Amniotic epithelial cell (primary cell): ENCODE measurements around the gene TMOD3.

ENCODE experiments used
- DNase-seq: peaks from one replicate; pipeline ENCODE4 v3.0.0-alpha.2; 2010; ENCODE audit warnings: low read depth

TMOD3 gene

GRCh38 chr15:51828621-51829375, 655 bp upstream of the TMOD3 start:
- no peak for DNase-seq

- peak; percentile 37 for DNase-seq
These were observed 888 bp downstream of the TMOD3 start for GRCh38 chr15:51830276-51830806.

- no peak for DNase-seq
These were observed 4.3 kb downstream of the TMOD3 start for GRCh38 chr15:51833772-51834171.

- DNase-seq = no peak
These were observed 8.4 kb downstream of the TMOD3 start for GRCh38 chr15:51837792-51838251.

- DNase-seq = no peak
These were observed 8.8 kb downstream of the TMOD3 start for GRCh38 chr15:51838270-51838669.

GRCh38 chr15:51840692-51841091, 11.2 kb downstream of the TMOD3 start:
- no peak for DNase-seq

GRCh38 chr15:51841406-51842040, 12.1 kb downstream of the TMOD3 start:
- DNase-seq = no peak

GRCh38 chr15:51842265-51842664, 12.8 kb downstream of the TMOD3 start:
- no peak for DNase-seq

GRCh38 chr15:51842852-51843737, 13.6 kb downstream of the TMOD3 start:
- DNase-seq = peak; percentile 66

GRCh38 chr15:51844747-51845426, 15.4 kb downstream of the TMOD3 start:
- no peak for DNase-seq

GRCh38 chr15:51846066-51846462, 16.6 kb downstream of the TMOD3 start:
- no peak for DNase-seq

- DNase-seq = peak; percentile 93
These were observed 17.2 kb downstream of the TMOD3 start for GRCh38 chr15:51846463-51847230.

GRCh38 chr15:51848811-51849210, 19.4 kb downstream of the TMOD3 start:
- peak; percentile 37 for DNase-seq

GRCh38 chr15:51849860-51850259, 20.4 kb downstream of the TMOD3 start:
- no peak for DNase-seq

GRCh38 chr15:51853998-51854397, 24.5 kb downstream of the TMOD3 start:
- peak; percentile 15 for DNase-seq

GRCh38 chr15:51855612-51856011, 26.2 kb downstream of the TMOD3 start:
- DNase-seq = no peak

GRCh38 chr15:51856714-51857380, 27.4 kb downstream of the TMOD3 start:
- no peak for DNase-seq

GRCh38 chr15:51861557-51862359, 32.3 kb downstream of the TMOD3 start:
- no peak for DNase-seq

GRCh38 chr15:51863131-51863530, 33.7 kb downstream of the TMOD3 start:
- no peak for DNase-seq
